Left ventricle myocardium inferior (tissue), 1 donor: Measurements from ENCODE around the gene ARHGAP42. TPM values are rescaled to one million over a fixed set of nuclear protein-coding genes. Genes with fewer than 3 reads are reported as not detected.

Source experiments
- DNase-seq: peaks from one replicate; pipeline ENCODE4 v3.0.0-alpha.2; 2020
- H3K27ac ChIP-seq: fragments of 200-600 bp; replicated peaks from 2 replicates; pipeline ENCODE4 v1.8.0; 2021
- H3K27me3 ChIP-seq: fragments of 200-600 bp; 2 replicates; pipeline ENCODE4 v1.8.0; 2021; ENCODE audit warnings: low read depth
- H3K36me3 ChIP-seq: fragments of 200-600 bp; 2 replicates; pipeline ENCODE4 v1.8.0; 2021
- H3K4me1 ChIP-seq: fragments of 200-600 bp; 2 replicates; pipeline ENCODE4 v1.8.0; 2021
- H3K4me3 ChIP-seq: fragments of 200-600 bp; 2 replicates; pipeline ENCODE4 v1.8.0; 2021; ENCODE audit warnings: mild to moderate bottlenecking, moderate library complexity
- H3K9me3 ChIP-seq: fragments of 200-600 bp; replicated peaks from 2 replicates; pipeline ENCODE4 v1.8.0; 2021
- CTCF ChIP-seq: fragments of 200-600 bp; IDR thresholded peaks from 2 replicates; pipeline ENCODE4 v1.8.0; 2021; ENCODE audit warnings: antibody characterized with exemption, mild to moderate bottlenecking, borderline replicate concordance
- intact Hi-C: fragments of 100-400 bp; cut with micrococcal nuclease; formaldehyde crosslinking; loops from one replicate; pipeline ENCODE4 v1.11.0; 2022
- total RNA-seq: library from RNA; stranded (reverse); fragmentation: NEBNext Ultra II Directional; extraction: Animal tissue kit (Norgen Biotek cat#: 25700); gene quantifications from one replicate; pipeline ENCODE4 v1.2.1, GENCODE V29; 2021
- donor health status: DM: no; HTN: yes; CAD: no; lungs with severe emphysema.

ARHGAP42 gene
- total RNA-seq, 1 donor from 2014 or later = 11.1 TPM

- H3K4me1 ChIP-seq = peaks cover 13% of the 10 kb centered on the region
- no peak overlapping the region for H3K4me3 ChIP-seq
- intact Hi-C loops = no loop called here
- DNase-seq = no peak
- no peak for TF ChIP-seq CTCF
- H3K36me3 ChIP-seq = no peaks in the 10 kb centered on the region
- H3K9me3 ChIP-seq = peaks cover 3% of the 10 kb centered on the region
- no peak overlapping the region for H3K27ac ChIP-seq
- H3K27me3 ChIP-seq = no peaks in the 10 kb centered on the region
Observed at GRCh38 chr11:100810666-100811065, 123.6 kb downstream of the ARHGAP42 start.

- intact Hi-C loops = no loop called here
- DNase-seq = no peak
- H3K9me3 ChIP-seq = peaks cover 6% of the 10 kb centered on the region
- H3K4me1 ChIP-seq = peaks cover 13% of the 10 kb centered on the region
- TF ChIP-seq CTCF = no peak
- H3K36me3 ChIP-seq = no peaks in the 10 kb centered on the region
- H3K27me3 ChIP-seq = no peaks in the 10 kb centered on the region
- no peak overlapping the region for H3K27ac ChIP-seq
- no peak overlapping the region for H3K4me3 ChIP-seq
Observed at GRCh38 chr11:100812517-100812916, 125.4 kb downstream of the ARHGAP42 start.

GRCh38 chr11:100815787-100816330, 128.8 kb downstream of the ARHGAP42 start:
- Histone ChIP-seq H3K4me1 (no peaks in the 10 kb centered on the region), H3K27ac (no peak overlapping the region), H3K27me3 (no peaks in the 10 kb centered on the region), H3K9me3 (peaks cover 6% of the 10 kb centered on the region), H3K4me3 (no peak overlapping the region), H3K36me3 (no peaks in the 10 kb centered on the region)
- DNase-seq = no peak
- TF ChIP-seq CTCF = no peak
- intact Hi-C loops = no loop called here

- Histone ChIP-seq H3K4me1 (peaks cover 6% of the 10 kb centered on the region), H3K36me3 (no peaks in the 10 kb centered on the region), H3K9me3 (peaks cover 6% of the 10 kb centered on the region), H3K27me3 (no peaks in the 10 kb centered on the region), H3K27ac (no peak overlapping the region), H3K4me3 (no peak overlapping the region)
- TF ChIP-seq CTCF = no peak
- DNase-seq = no peak
- intact Hi-C loops = no loop called here
Observed at GRCh38 chr11:100816823-100817222, 129.7 kb downstream of the ARHGAP42 start.

- H3K9me3 ChIP-seq = peaks cover 6% of the 10 kb centered on the region
- H3K27ac ChIP-seq = no peak overlapping the region
- TF ChIP-seq CTCF = no peak
- no peaks in the 10 kb centered on the region for H3K36me3 ChIP-seq
- no peak for DNase-seq
- no peak overlapping the region for H3K4me3 ChIP-seq
- intact Hi-C loops = no loop called here
- peaks cover 9% of the 10 kb centered on the region for H3K4me1 ChIP-seq
- H3K27me3 ChIP-seq = no peaks in the 10 kb centered on the region
Observed at GRCh38 chr11:100817620-100818019, 130.5 kb downstream of the ARHGAP42 start.
